Suppressor macrophage treated with lipopolysaccharide for 4 hours (primary cell): ENCODE results near the gene CLDN10.

Source experiments
- DNase-seq: peaks from one replicate; pipeline ENCODE4 v3.0.0-alpha.2; 2020

Gene CLDN10

DNA sequence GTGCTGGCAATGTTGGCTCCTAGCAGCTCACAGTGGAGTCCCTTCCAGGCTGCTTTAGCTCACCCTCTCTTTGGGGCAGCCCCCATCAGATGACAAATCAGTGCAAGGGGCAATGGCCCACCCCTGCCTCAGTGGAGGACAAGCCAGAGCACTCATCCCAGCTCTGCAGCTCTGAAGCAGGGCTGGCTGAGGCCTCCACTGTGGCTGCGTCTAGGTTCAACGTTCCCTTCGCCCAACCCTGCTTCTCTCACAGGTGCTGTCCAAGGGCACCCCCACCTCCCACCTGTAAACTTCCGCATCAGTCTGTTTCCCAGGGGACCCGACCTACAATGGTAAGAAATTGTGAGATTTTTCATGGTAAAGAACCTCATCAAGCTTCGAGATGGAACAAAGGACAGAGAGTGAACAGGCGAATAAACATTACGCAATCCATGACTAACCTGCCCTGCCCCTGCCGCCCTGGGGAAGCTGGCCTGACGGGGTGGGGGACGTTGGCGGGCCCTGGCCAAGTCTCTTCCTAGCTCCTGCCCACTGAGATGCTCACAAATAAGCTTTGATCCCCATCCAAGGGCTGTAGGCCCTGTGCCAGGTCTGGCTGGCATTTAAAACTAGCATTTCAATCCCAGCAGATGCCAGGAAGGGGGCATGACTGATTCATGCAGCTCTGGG, 51.5 kb downstream of the CLDN10 start:
- DNase-seq = no peak

DNA sequence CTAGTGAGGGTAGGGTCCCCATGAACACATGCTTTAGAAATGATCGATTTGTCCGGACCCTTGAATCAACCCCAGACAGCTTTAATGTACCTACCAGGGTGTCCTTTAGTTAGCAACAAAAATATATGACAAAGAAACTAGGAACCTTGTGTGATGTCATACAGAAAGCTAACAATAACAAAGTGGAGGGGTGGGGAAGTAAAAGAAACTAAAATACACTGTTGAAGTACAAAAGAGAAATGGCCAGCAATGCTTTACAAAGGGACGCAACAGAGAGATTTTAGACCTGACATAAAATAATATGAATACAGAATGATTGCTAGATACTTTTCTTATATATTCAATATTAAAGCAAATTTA, 52.0 kb downstream of the CLDN10 start:
- DNase-seq = no peak

DNA sequence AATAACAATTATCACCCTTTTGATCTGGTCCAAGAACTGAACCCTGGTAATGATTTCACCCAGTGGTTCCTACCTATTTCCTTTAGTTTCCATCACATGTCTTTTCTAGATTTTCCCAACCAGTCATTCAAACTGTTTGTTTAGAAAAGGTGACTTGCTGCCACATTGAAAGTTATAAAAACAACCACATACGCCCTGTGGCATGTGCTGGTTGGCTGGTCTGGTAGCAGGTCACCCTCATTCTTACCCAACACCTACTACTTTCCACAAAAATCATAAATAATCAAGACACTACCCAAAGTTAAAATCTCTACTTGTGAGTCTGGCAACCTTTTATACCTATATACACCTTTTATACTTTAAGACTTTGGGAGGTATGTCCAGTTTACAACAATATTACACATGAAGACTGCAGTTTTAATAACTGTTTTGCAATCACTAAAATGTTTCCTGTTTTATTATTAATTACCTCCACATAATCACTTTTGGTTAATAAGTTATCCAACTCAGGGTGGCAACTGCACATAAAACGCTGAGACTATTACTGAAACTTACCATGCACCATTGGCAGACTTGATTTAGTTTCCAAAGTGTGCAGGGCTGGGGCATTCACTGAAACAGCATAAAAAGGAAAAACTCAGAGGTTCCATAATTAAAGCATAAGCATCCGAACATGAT, 53.1 kb downstream of the CLDN10 start:
- no peak for DNase-seq

DNA sequence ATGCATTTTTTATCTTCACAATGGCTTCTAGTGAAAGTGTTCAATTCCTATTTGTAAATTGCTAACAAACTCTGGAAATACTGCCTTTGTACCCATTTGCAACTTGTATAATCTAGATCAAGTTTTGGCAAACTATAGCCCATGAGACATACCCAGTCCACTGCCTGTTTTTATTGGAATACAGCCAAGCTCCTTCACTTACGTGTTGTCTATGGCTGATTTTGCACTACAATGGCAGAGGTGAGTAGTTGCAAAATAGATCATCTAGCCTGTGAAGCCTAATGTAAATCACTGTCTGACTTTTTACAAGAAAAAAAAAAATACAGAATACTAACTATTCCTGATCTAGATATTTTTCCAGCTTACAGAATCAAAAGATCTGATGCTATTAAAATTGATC, 54.8 kb downstream of the CLDN10 start:
- no peak for DNase-seq

DNA sequence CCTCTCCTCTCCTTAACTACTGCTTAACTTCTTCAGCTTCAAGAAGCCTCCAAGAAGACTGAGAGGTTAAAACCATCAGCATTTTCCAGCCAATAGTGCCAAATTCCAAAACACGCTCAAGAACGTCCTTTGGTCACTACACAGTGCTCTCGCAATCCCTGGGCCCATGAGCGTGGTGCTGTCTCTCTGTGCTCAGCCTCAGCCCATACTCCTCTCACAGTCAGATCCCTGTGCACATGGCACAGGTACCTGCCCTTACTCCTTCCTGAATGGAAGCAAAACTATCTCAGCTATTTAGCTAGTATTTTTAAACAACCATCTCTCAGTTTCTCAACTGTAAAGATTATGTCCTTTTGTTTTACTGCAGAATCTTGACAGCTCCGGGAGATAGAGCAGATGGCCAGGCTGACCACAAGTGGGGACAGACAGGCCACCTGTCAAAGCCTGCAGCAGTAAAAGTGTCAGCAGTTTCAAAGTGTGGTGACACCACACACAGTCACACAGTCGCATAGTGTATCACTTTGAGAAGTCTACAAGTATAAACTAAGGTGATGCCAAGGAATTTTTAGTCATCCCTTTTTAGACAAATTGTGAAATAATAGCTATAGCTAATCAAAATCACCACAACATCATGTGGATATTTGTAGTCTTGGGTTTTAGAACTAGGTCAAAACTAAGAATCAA, 56.3 kb downstream of the CLDN10 start:
- DNase-seq = no peak

DNA sequence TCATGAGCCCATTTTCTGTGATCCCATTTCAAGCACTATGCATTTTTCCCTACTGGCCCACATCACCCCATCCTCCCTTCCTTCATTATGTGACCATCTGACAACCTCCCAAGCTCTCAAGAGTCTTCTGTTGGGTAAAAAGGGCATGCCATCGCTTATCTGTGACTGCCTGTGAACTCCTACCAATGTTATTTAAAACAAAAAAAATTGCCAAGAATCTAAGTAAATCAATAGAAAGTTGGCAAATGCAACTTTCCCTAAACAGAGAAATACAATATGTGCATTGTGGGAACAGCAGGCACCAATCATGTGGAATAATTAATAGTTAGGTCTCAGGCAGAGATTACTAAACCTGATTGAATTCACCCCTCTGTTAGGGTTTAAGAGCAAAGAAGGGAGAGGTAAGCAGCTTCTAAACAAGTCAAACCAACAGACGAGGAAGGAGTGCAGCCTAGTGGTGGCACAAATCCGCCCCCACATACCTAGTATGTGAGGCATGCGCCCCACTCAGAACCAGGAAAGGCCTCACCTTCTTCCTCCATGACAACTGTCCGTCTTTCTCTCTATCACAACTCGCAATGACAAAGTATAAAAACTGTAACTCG, 62.2 kb downstream of the CLDN10 start:
- no peak for DNase-seq

DNA sequence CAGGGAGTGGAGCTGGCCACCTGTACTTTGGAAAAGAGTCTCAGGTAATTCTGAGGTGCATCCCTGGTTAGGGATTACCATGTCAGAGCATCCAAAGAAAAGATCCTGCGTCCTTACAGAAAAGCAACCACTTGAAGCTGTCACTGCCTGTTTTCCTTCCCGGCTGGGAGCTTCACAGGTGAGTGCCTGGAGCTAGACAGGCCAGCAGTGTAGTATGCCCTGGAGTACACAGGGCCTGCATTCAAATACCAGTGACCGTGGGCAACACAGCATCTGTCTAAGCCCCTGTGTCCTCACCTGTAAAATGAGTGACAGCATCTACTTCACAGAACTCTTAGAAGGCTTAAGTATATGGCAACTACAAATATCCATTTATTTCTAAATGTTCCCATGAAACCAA, 63.0 kb downstream of the CLDN10 start:
- no peak for DNase-seq

DNA sequence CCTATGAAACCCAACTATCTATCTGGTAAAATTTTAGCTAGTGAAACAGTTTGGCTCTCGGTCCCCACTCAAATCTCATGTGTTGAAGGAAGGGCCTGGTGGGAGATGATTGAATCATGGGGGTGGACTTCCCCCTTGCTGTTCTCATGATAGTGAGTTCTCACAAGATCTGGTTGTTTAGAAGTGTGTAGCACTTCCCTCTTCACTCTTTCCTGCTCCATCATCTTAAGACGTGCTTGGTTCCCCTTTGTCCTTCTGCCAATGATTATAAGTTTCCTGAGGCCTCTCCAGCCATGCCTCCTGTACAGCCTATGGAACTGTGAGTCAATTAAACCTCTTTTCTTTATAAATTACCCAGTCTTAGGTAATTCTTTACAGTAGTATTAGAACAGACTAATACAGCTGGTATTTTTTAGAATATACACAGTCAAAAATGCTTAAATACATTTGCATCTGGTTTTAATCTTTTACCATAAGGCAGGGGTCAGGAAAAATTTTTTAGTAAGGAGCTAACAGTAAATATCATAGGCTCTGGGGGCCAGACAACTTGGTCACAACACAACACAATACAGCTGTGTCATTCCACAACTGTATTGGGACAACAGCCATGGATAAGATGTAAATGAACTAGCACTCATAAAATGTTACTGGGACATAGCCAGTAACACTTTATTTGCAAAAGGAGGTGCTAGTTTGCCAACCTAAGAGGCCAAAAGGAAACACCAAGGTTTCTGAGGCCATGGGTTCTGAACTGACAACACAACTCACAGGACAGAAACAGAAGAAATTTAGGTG, 67.7 kb downstream of the CLDN10 start:
- peak; percentile 22 for DNase-seq

DNA sequence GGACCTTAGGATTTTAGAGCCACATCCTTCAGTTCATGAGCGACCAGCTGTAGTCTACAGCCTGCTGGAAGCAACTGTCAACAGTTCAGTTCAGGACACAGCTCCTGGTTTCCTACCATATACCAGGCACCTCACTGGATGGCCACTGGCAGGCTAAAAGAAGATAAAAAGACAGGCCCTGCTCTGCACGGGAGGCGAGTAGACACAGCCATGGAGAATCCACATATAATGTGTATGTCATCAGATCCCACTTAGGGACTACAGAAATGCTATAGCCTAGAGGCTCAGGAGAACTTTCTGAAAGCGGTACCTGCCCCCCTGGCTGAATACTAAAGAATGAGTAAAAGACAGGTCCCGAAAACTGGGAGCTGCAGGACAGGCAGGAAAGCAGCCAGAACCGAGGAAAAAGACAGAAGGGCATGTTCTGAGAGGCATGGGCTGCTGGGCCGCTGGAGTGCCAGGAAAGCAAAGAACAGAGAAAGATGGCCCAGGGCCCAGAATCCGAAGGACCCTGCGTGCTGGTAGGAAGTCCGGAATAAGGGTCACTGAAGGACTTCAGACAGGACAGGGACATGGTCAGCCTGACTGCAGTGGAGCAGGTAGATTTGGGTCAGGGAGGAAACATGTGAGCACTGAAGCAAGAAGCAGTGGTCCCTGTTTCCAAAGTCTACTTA, 68.4 kb downstream of the CLDN10 start:
- no peak for DNase-seq

DNA sequence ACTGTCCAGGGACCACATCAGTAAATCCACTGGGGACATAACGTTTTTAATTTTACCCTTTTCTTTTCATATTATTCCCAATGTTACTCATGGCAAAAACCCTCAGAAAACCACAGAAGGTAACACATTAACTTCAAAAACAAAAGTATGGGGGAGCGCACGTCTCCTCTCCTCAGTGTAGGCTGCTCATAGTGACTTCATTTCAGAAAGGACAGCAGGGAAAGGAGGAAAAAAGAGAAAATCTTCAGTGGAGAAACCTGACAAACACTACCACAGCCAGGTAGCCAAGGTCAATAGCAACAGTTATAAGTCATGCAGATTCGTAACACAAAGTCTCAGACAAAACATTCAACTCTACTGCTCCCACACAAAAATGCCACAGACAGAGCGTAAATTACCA, 70.6 kb downstream of the CLDN10 start:
- DNase-seq = no peak

DNA sequence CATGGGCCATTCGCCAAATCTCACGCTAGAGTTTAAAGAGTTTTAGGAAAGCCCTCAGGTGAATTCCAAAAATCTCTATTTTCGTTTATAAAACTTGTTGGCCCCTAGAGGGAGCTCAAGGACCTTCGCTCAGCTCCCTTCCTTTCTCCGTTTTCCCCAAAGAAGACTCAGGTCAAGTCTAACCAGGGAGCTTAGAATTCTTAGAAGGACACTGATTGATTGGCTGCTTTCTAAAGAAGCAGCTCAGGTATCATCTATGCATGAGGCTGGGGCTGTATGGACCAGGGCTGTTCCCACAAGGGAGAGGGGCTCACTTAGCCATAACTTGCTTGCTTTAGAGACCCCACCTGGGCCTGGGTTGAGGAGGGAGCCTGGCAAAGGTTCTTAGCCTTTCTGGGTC, 71.5 kb downstream of the CLDN10 start:
- DNase-seq = peak; percentile 72

DNA sequence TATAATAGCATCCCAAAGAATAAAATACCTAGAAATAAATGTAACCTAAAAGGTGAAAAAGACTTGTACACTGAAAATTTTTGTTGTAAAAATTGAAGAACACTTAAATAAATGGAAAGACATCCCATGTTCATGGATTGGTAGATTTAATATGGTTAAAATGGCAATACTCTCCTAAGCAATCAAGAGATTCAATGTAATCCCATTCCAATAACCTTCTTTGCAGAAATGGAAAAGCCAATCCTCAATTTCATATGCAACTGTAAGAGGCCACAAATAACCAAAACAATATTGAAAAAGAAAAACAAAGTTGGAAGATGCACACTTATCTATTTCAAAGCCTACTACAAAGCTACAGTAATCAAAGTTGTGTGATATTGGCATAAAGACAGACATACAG, 74.2 kb downstream of the CLDN10 start:
- DNase-seq = no peak

DNA sequence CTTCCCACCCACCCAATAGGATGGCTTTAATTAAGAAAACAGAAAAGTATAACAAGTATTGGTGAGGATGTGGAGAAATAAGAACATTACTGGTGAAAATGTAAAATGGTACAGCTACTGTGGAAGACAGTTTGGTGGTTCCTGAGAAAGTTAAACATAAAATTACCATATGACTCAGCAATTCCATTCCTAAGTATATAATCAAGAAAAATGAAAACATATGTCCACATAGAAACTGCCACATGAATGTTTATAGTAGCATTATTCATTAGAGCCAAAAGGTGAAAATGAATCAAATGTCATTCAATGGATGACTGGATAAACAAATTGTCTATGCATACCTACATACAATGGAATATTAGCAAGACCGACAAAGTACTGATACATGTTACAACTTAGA, 75.1 kb downstream of the CLDN10 start:
- DNase-seq = no peak

DNA sequence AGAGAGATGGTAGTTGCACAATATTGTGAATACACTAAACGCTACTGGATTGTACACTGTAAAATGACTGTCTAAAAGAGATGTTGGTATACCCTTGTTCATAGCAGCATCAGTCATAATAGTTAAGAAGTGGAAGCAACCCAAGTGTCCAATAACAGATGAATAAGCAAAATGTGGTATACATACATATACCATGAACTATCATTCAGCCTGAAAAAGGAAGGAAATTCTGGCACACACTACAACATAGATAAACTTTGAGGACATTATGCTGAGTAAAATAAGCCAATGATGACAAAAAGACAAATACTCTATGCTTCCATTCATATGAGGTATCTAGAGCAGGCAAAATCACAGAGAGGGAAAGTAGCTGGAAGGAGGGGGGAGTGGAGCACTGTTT, 76.0 kb downstream of the CLDN10 start:
- no peak for DNase-seq

DNA sequence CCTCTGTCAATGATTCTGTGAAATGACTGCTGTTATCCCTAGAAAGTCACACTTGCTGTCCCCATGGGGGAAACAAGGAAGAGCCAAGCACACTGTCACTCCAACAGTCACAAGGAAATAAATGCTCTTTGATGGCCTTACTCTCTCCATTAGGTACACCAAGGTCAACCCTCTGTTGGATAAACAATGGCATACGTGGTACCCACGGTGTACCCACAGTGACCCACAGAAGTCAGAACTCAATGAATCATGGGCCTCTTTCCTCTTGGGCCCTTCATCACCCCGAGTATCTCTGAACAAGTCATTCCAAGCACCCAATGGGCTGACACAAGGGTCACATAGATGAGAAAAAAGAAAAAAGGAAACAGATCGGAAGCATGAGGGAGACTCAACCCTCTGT, 76.6 kb downstream of the CLDN10 start:
- DNase-seq = no peak
